Pancreas (tissue), 10 donors: ENCODE measurements around the gene WDR70. TPM values are rescaled to one million over a fixed set of nuclear protein-coding genes. Genes with fewer than 3 reads are reported as not detected.

ENCODE experiments used
- ATAC-seq, 4 donors: fragments of 200-7000 bp; cut with Tn5 transposase; one replicate each; pipeline versions ENCODE4 v1.8.0 to v1.9.1; 2020; ENCODE audit warnings: mild to moderate bottlenecking in 4 of 4, moderate library complexity in 4 of 4
- DNase-seq, 6 donors: peaks; one replicate each; pipeline ENCODE4 v3.0.0-alpha.2; 2020
- FAIRE-seq: peaks from 2 replicates; lab custom pipeline; 2012; peaks lifted over from hg19 to GRCh38; lab: Jason Lieb, UNC
- H3K27ac ChIP-seq, 4 donors: fragments of 200-600 bp; sonication (generic); 1 replicate in 3 of 4; 2 replicates in 1 of 4; pipeline versions ENCODE4 v1.5.0 to v1.8.0; 2020
- H3K27me3 ChIP-seq, 4 donors: fragments of 200-600 bp; one replicate each; pipeline ENCODE4 v1.8.0; 2021
- H3K36me3 ChIP-seq, 3 donors: fragments of 200-600 bp; sonication (generic) in 1 of 3; one replicate each; pipeline versions ENCODE4 v1.5.0 to v1.8.0; 2020 to 2021
- H3K4me1 ChIP-seq, 3 donors: fragments of 200-600 bp; one replicate each; pipeline ENCODE4 v1.8.0; 2021
- H3K4me3 ChIP-seq, 4 donors: fragments of 200-600 bp; sonication (generic) in 2 of 4; one replicate each; pipeline versions ENCODE4 v1.5.0 to v1.8.0; 2020 to 2021
- H3K9me3 ChIP-seq, 4 donors: fragments of 200-600 bp; one replicate each; pipeline ENCODE4 v1.8.0; 2021
- CTCF ChIP-seq, 4 donors: fragments of 200-600 bp; sonication (generic) in 3 of 4; IDR thresholded peaks; one replicate each; pipeline versions ENCODE4 v1.5.0 to v1.8.0; 2021; ENCODE audit warnings: antibody characterized with exemption in 4 of 4
- WGBS, 2 donors: extraction: QIAGEN DNeasy Blood & Tissue Kit; methylation state at CpG; one replicate each; pipeline ENCODE4 v1.1.7; 2013; 5-methylcytosine and 5-hydroxymethylcytosine counted together
- intact Hi-C, 3 donors: fragments of 100-400 bp; cut with DNase I; formaldehyde crosslinking; loops; one replicate each; pipeline versions ENCODE4 v1.11.1 to v1.14.2; 2022
- polyA plus RNA-seq, 2 donors: library from polyadenylated mRNA; stranded (reverse); fragments of 200-250 nt; gene quantifications; one replicate each; pipeline ENCODE4 v1.2.3, GENCODE V29; 2013
- total RNA-seq, 6 donors: library from RNA; stranded (reverse); fragmentation: NEBNext Ultra II Directional in 4 of 6; extraction: Animal tissue kit (Norgen Biotek cat#: 25700) in 4 of 6; gene quantifications; one replicate each; pipeline versions ENCODE4 v1.2.1 to v1.2.4, GENCODE V29; 2021 to 2023
- donor health status: healthy with polysubstance abuse.
- donor health status: DM: no; HTN: no; CAD: no; lungs with moderate emphysema.
- donor health status: DM: no; HTN: no; CAD: no.
- donor health status: control.
- donor health status: control.
- donor health status: Bipolar disorder and iron deficiency.
- donor health status: DM: yes; HTN: yes; CAD: no.
- donor health status: DM: no; HTN: no; CAD: no.
- donor health status: DM: no; HTN: no; CAD: no.
- donor health status: DM: yes; HTN: yes; CAD: no.

Gene WDR70
- total and polyA plus RNA-seq, 8 donors, result 10.7 to 24.3 (median 15.6) TPM

DNA sequence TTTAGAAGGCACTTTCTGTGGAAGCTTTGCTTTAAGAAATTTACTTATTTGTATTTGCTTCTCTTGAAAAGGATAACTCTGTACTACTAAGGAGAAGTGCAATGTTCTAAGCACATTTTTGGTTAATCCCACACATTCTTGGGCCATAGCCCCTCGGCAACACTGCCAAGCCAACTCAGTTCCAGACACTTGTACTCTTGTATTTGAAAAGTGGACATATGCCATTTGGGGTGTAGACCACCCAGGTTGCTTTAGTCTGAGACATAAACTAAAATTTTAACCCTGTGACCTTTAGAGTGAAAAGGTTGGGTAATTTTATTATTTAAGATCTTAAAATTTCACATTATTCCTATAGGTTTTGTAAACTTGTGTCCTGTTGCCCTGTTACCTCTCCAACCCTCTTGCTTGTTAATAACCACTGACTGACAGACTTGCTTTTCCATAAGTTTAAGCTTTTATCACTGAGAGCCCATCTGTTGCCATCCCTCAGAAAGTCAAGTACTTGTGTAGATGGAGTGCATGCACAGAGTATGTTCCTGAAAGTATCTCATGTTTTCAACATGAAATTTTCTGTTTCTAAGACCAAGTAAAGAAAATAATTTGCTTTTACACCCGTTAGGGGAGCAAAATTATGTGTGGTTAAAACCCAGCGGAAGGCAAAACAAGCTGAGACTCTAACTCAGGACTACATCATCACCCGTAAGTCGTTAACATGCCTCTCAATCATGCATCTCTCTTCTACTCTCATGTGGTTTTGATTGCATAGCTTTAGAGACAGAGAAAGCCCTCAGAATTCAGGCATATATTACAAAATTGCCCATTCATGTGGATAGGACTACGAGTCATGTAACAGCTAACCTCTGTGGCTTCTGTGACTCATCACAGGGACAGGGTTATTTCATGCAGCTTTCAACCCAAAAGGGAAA, 343.4 kb downstream of the WDR70 start:
- FAIRE-seq (no peak), DNase-seq (no peak), ATAC-seq (peak in 2 of 4 donors; percentile 63 to 64)
- Histone ChIP-seq H3K4me3 (no peak overlapping the region), H3K9me3 (no peaks in the 10 kb centered on the region), H3K4me1 (peaks cover 0 to 6% (median 5%) of the 10 kb centered on the region in 3 donors), H3K27me3 (no peaks in the 10 kb centered on the region), H3K36me3 (peaks cover 0 to 4% (median 2%) of the 10 kb centered on the region in 3 donors), H3K27ac (no peak overlapping the region)
- WGBS, 2 donors, result 89 to 93% methylated on average over 6 of the region's 6 CpGs
- intact Hi-C loops, result no loop called here
- no peak for TF ChIP-seq CTCF (IDR thresholded peaks at IDR 0.05)

GRCh38 chr5:37723162-37723961, 344.2 kb downstream of the WDR70 start:
- TF ChIP-seq CTCF (IDR thresholded peaks at IDR 0.05), result no peak
- Histone ChIP-seq H3K27ac (no peak overlapping the region), H3K4me1 (no peaks in the 10 kb centered on the region), H3K27me3 (no peaks in the 10 kb centered on the region), H3K9me3 (no peaks in the 10 kb centered on the region), H3K36me3 (peaks cover 0 to 9% (median 2%) of the 10 kb centered on the region in 3 donors), H3K4me3 (no peak overlapping the region)
- DNase-seq, result no peak
- no peak for FAIRE-seq
- intact Hi-C loops, result no loop called here
- no peak for ATAC-seq
- 82 to 85% methylated on average over 8 of the region's 8 CpGs for WGBS, 2 donors

- H3K4me1 ChIP-seq, result no peaks in the 10 kb centered on the region
- no peak for DNase-seq
- no peak for ATAC-seq
- peaks cover 0 to 9% (median 2%) of the 10 kb centered on the region in 3 donors for H3K36me3 ChIP-seq
- H3K4me3 ChIP-seq, result no peak overlapping the region
- no peaks in the 10 kb centered on the region for H3K9me3 ChIP-seq
- FAIRE-seq, result no peak
- whole genome bisulfite sequencing, 2 donors, result 94 to 96% methylated on average over 8 of the region's 8 CpGs
- H3K27me3 ChIP-seq, result no peaks in the 10 kb centered on the region
- no peak for TF ChIP-seq CTCF (IDR thresholded peaks at IDR 0.05)
- intact Hi-C loops, result no loop called here
- H3K27ac ChIP-seq, result no peak overlapping the region
These were observed 345.4 kb downstream of the WDR70 start for GRCh38 chr5:37724395-37725125.

DNA sequence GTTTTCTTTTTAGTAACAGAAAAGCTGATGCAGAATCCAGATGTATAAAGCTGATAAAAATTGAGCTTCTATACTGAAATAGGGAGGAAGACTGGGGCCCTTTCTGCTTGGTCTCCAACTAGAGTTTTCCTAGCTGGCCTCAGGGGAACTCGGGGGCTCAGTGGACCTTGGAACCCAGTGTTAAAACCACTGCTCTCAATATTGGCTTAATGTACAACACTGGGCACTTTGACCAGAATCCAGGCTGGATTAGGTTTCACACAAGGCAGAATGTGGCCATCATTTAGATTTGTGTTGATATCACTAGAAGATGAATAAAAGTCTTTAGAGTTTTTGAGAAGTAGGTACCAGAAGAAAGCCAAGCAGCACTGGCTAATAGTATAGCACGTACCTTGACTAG, 346.1 kb downstream of the WDR70 start:
- Histone ChIP-seq H3K4me1 (no peaks in the 10 kb centered on the region), H3K27me3 (no peaks in the 10 kb centered on the region), H3K4me3 (no peak overlapping the region), H3K9me3 (no peaks in the 10 kb centered on the region), H3K27ac (no peak overlapping the region), H3K36me3 (peaks cover 0 to 9% (median 2%) of the 10 kb centered on the region in 3 donors)
- ATAC-seq (no peak), DNase-seq (no peak), FAIRE-seq (no peak)
- intact Hi-C loops, result no loop called here
- WGBS, 2 donors, result 97 to 100% methylated on average over 2 of the region's 2 CpGs
- TF ChIP-seq CTCF (IDR thresholded peaks at IDR 0.05), result no peak
